ENCODE data around the gene MOGAT1. TPM values are rescaled to one million over a fixed set of nuclear protein-coding genes. Genes with fewer than 3 reads are reported as not detected.

MOGAT1 gene
- 2.2 TPM for total RNA-seq
- long read RNA-seq, partial matches to known transcripts, result 0 of 2 reads
- long read RNA-seq, other reads (novel, unspliced or antisense), result 2 of 2 reads

- TF ChIP-seq CTCF (IDR thresholded peaks at IDR 0.05), result no peak
- Histone ChIP-seq H3K4me1 (peaks cover 14% of the 10 kb centered on the region), H3K9me3 (no peaks in the 10 kb centered on the region), H3K27ac (peak within 1 kb of the TSS; percentile 47), H3K36me3 (no peaks in the 10 kb centered on the region), H3K4me3 (peak within 1 kb of the TSS; percentile 49), H3K27me3 (peaks cover 21% of the 10 kb centered on the region)
- ATAC-seq (peak; percentile 92), DNase-seq (peak; percentile 85)
- intact Hi-C loops (cut with DNase I), result no loop called here
Measured at GRCh38 chr2:222671259-222672067, at the start of gene MOGAT1. Gene MOGAT1 (plus strand): TSS chr2:222671658. CDS start chr2:222671786, 128 bp downstream.

- no peaks in the 10 kb centered on the region for H3K4me1 ChIP-seq
- ATAC-seq (no peak), DNase-seq (no peak)
- intact Hi-C loops (cut with DNase I), result no loop called here
- peaks cover 69% of the 10 kb centered on the region for H3K36me3 ChIP-seq
- TF ChIP-seq CTCF (IDR thresholded peaks at IDR 0.05), result no peak
- no peak overlapping the region for H3K27ac ChIP-seq
- H3K4me3 ChIP-seq, result no peak overlapping the region
- H3K9me3 ChIP-seq, result no peaks in the 10 kb centered on the region
- no peaks in the 10 kb centered on the region for H3K27me3 ChIP-seq
Measured at GRCh38 chr2:222621893-222622292, 49.6 kb upstream of the MOGAT1 start.

GRCh38 chr2:222622910-222623309 lies 48.5 kb upstream of the MOGAT1 start:
- Histone ChIP-seq H3K36me3 (peaks cover 69% of the 10 kb centered on the region), H3K4me3 (no peak overlapping the region), H3K27me3 (no peaks in the 10 kb centered on the region), H3K27ac (no peak overlapping the region), H3K4me1 (no peaks in the 10 kb centered on the region), H3K9me3 (no peaks in the 10 kb centered on the region)
- intact Hi-C loops (cut with DNase I), result no loop called here
- no peak for TF ChIP-seq CTCF (IDR thresholded peaks at IDR 0.05)
- DNase-seq, result no peak
- ATAC-seq, result peak; percentile 73

GRCh38 chr2:222623756-222624309 lies 47.6 kb upstream of the MOGAT1 start:
- H3K9me3 ChIP-seq, result no peaks in the 10 kb centered on the region
- intact Hi-C loops (cut with DNase I), result no loop called here
- no peaks in the 10 kb centered on the region for H3K4me1 ChIP-seq
- H3K36me3 ChIP-seq, result peaks cover 77% of the 10 kb centered on the region
- H3K27me3 ChIP-seq, result no peaks in the 10 kb centered on the region
- no peak for TF ChIP-seq CTCF (IDR thresholded peaks at IDR 0.05)
- ATAC-seq, result peak; percentile 45
- DNase-seq, result no peak
- no peak overlapping the region for H3K4me3 ChIP-seq
- no peak overlapping the region for H3K27ac ChIP-seq

GRCh38 chr2:222627764-222628163 lies 43.7 kb upstream of the MOGAT1 start:
- Histone ChIP-seq H3K9me3 (no peaks in the 10 kb centered on the region), H3K27ac (no peak overlapping the region), H3K36me3 (peaks cover 82% of the 10 kb centered on the region), H3K4me3 (no peak overlapping the region), H3K4me1 (no peaks in the 10 kb centered on the region), H3K27me3 (no peaks in the 10 kb centered on the region)
- no peak for TF ChIP-seq CTCF (IDR thresholded peaks at IDR 0.05)
- ATAC-seq (no peak), DNase-seq (no peak)
- intact Hi-C loops (cut with DNase I), result no loop called here
